GM21360 (cell line): Measurements from ENCODE around the gene POP5.
"Not testable (repeated sequence)": the region's sequence is repeated elsewhere in the genome, so short reads cannot be mapped to it uniquely, and the experiment has no call there.

Source experiments
- ATAC-seq: cut with Tn5 transposase; IDR thresholded peaks from one replicate; pipeline ENCODE4 v1.9.1; 2021; ENCODE audit warnings: mild to moderate bottlenecking, moderate library complexity; ENCODE audit not compliant: unreplicated experiment

POP5 gene

GRCh38 chr12:120580787-120581723 lies at the start of gene POP5:
TSS of gene POP5 (minus strand) at chr12:120581402. CDS start at chr12:120581362, 40 bp downstream.
- peak; percentile 94 for ATAC-seq

GRCh38 chr12:120630104-120630892 lies 49.1 kb upstream of the POP5 start:
- no peak for ATAC-seq

GRCh38 chr12:120628919-120629318 lies 47.7 kb upstream of the POP5 start:
- ATAC-seq = no peak

- ATAC-seq = no peak
Measured at GRCh38 chr12:120625557-120626419, 44.6 kb upstream of the POP5 start.

GRCh38 chr12:120620624-120621023 lies 39.4 kb upstream of the POP5 start:
- no peak for ATAC-seq

- ATAC-seq = no peak
Measured at GRCh38 chr12:120618954-120619615, 37.9 kb upstream of the POP5 start.

- not testable (repeated sequence) for ATAC-seq
Measured at GRCh38 chr12:120617767-120618166, 36.6 kb upstream of the POP5 start.

GRCh38 chr12:120617193-120617592 lies 36.0 kb upstream of the POP5 start:
- not testable (repeated sequence) for ATAC-seq

- ATAC-seq = no peak
Measured at GRCh38 chr12:120614848-120615247, 33.6 kb upstream of the POP5 start.

- not testable (repeated sequence) for ATAC-seq
Measured at GRCh38 chr12:120611534-120611933, 30.3 kb upstream of the POP5 start.

GRCh38 chr12:120610560-120610959 lies 29.4 kb upstream of the POP5 start:
- ATAC-seq = no peak

GRCh38 chr12:120602416-120602815 lies 21.2 kb upstream of the POP5 start:
- not testable (repeated sequence) for ATAC-seq

- no peak for ATAC-seq
Measured at GRCh38 chr12:120599672-120600552, 18.7 kb upstream of the POP5 start.

- no peak for ATAC-seq
Measured at GRCh38 chr12:120598674-120599463, 17.7 kb upstream of the POP5 start.

- ATAC-seq = no peak
Measured at GRCh38 chr12:120597861-120598260, 16.7 kb upstream of the POP5 start.

GRCh38 chr12:120596901-120597300 lies 15.7 kb upstream of the POP5 start:
- ATAC-seq = no peak

- no peak for ATAC-seq
Measured at GRCh38 chr12:120592121-120593049, 11.2 kb upstream of the POP5 start.
